Measurements from ENCODE around the gene SIN3A. TPM values are rescaled to one million over a fixed set of nuclear protein-coding genes. Genes with fewer than 3 reads are reported as not detected.

Gene SIN3A
- total RNA-seq, 2 experiments from 2014 or later, result 80.1 to 83.3 TPM

DNA sequence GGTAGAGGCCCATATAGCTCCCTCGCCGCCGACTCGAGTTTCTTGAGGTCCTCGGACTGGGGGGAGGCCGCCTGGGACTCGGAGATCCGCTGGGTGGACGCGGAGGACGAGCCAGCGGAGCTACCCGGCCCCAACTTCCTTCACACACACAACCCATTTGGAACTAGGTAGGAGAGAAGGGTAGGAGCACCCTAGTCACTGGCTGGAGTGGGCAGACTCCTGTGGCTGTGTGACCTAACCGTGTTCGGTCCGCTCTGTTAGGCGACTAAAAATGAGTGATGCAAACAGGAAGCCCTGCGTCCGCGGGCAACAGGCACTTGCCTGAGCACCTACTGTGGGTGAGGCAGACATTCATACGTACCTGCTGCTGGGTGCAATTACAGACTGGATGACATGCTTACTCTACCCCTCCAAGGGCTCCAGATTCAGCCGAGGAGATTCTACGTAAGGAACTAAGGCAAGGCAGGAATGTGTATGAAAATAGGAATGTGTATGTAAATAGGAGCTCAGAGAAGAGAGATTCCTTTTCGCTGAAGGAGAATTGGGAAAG lies 4.6 kb upstream of the SIN3A start:
- peak; percentile 80 for DNase-seq
- H3K27me3 Mint-ChIP-seq, result no peaks in the 10 kb centered on the region
- H3K4me3 Mint-ChIP-seq, result peak overlapping the region; percentile 87
- ChIA-PET CTCF (interaction anchor here (0.6 to 7.4 kb wide), 7 partner anchors 10 to 346 kb away, joined by 3 to 87 read pairs (median 7); partner anchors contain the start of genes IMP3, MAN2C1 and PTPN9), POLR2A (interaction anchor here (0.5 to 7.3 kb wide), 14 partner anchors 9 to 1552 kb away, joined by 3 to 86 read pairs (median 5); partner anchors contain the start of genes IMP3, MAN2C1, NEIL1 and SNUPN)
- H3K27ac Mint-ChIP-seq, result peak overlapping the region; percentile 94
- intact Hi-C loops (cut with micrococcal nuclease), result loop anchor here (2.0 kb wide), 2 partner anchors 123 to 915 kb away; partner anchors contain the start of genes ARID3B and PTPN9
- peaks cover 10% of the 10 kb centered on the region for H3K4me1 Mint-ChIP-seq (ENCODE audit: low read depth)
- H3K36me3 Mint-ChIP-seq, result no peaks in the 10 kb centered on the region
- no peaks in the 10 kb centered on the region for H3K9me3 Mint-ChIP-seq

DNA sequence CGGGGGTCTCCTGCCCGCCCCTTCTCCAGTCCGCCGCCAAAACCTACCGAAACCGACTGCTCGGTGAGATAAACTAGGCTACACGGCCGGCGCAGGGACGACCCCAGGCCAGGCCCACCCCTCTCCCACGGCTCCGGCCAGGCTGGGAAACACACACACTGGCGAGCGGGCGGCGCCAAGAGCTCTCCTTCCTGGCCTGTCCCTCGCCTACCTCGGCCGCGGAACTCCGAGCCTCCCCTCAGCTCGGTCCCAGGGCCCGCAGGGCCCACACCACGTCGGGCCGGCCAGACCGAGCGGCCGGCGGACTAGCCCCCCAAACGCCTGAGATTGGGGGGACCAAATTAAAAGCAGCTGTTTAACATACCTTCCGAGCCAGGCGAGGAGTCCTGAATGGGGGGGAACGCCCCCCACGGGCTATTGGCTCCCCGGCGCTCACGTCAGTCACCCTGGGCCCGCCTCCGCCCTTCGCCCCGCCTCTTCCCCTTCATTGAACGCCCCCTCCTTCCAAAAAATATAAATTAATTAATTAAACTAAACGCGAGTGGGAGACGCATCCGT lies 4.0 kb upstream of the SIN3A start:
- ChIA-PET POLR2A (interaction anchor here (0.6 to 7.3 kb wide), 17 partner anchors 9 to 432 kb away, joined by 3 to 86 read pairs (median 5); partner anchors contain the start of genes IMP3, MAN2C1, NEIL1 and PPCDC), CTCF (interaction anchor here (0.5 to 7.4 kb wide), 8 partner anchors 9 to 347 kb away, joined by 3 to 87 read pairs (median 6); partner anchors contain the start of genes IMP3, MAN2C1 and PTPN9)
- H3K9me3 Mint-ChIP-seq, result no peaks in the 10 kb centered on the region
- peak overlapping the region; percentile 87 for H3K4me3 Mint-ChIP-seq
- intact Hi-C loops (cut with micrococcal nuclease), result loop anchor here (2.0 kb wide), 2 partner anchors 123 to 915 kb away; partner anchors contain the start of genes ARID3B and PTPN9
- H3K27me3 Mint-ChIP-seq, result no peaks in the 10 kb centered on the region
- H3K27ac Mint-ChIP-seq, result peak overlapping the region; percentile 94
- DNase-seq, result peak; percentile 93
- H3K4me1 Mint-ChIP-seq (ENCODE audit: low read depth), result peaks cover 10% of the 10 kb centered on the region
- H3K36me3 Mint-ChIP-seq, result no peaks in the 10 kb centered on the region

DNA sequence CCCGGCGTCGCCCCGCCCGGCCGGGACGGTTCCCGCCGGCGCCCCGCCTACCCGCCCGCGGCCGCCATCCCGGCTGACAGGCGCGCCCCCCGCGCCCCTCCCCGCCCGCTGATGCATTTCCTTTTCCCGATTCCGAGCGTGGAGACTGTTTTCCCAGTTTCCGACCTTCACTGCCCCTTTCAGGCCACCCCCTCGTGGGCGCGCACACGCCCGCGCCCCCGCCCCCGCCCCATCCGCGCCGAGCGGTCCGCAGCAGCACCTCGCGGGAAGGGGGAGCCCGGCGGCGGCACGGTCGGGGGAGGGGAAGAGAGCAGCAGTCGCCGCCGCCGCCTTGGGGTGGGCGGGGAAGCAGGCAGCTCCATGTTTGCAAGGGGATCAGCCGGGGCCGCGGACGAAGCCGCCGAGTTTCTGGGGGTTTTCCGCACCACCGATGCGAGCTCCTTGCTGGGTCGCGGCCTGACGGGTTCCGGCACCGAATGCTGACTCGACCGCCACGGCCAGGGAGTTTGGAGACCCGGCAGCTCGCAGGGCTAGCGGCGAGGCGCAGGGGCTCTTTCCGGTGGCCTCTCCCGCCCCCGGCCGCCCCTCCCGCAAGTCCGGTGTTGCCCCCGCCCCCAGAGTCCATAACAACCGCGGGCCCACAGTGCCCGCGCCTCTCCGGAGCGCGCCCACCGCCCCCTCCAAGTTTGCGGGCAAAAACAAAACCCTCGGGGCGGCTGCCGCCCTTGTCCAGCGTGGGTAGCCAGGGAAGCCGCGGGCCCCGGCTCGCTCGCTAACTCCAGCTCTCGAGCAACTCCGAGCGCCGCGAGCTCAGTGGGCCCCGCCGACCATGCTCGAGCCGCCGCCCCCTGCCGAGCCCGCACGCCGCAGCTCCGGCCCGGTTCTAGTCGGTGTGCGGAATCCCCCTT lies 3.2 kb upstream of the SIN3A start:
- no peaks in the 10 kb centered on the region for H3K27me3 Mint-ChIP-seq
- H3K4me3 Mint-ChIP-seq, result peak overlapping the region; percentile 87
- intact Hi-C loops (cut with micrococcal nuclease), result loop anchor here (1.0 to 5.0 kb wide), 9 partner anchors 124 to 1543 kb away; partner anchors contain the start of genes ARID3B, C15orf39, IMP3 and PSTPIP1
- H3K27ac Mint-ChIP-seq, result peak overlapping the region; percentile 94
- no peaks in the 10 kb centered on the region for H3K36me3 Mint-ChIP-seq
- CTCF ChIA-PET, result interaction anchor here (0.5 to 7.4 kb wide), 10 partner anchors 9 to 348 kb away, joined by 3 to 87 read pairs (median 4); partner anchors contain the start of genes IMP3, MAN2C1 and PTPN9
- peak; percentile 87 for DNase-seq
- POLR2A ChIA-PET, result interaction anchor here (0.6 to 7.3 kb wide), 23 partner anchors 8 to 913 kb away, joined by 3 to 86 read pairs (median 4); partner anchors contain the start of genes ARID3B, IMP3, MAN2C1 and PPCDC
- H3K4me1 Mint-ChIP-seq (ENCODE audit: low read depth), result peaks cover 18% of the 10 kb centered on the region
- no peaks in the 10 kb centered on the region for H3K9me3 Mint-ChIP-seq

DNA sequence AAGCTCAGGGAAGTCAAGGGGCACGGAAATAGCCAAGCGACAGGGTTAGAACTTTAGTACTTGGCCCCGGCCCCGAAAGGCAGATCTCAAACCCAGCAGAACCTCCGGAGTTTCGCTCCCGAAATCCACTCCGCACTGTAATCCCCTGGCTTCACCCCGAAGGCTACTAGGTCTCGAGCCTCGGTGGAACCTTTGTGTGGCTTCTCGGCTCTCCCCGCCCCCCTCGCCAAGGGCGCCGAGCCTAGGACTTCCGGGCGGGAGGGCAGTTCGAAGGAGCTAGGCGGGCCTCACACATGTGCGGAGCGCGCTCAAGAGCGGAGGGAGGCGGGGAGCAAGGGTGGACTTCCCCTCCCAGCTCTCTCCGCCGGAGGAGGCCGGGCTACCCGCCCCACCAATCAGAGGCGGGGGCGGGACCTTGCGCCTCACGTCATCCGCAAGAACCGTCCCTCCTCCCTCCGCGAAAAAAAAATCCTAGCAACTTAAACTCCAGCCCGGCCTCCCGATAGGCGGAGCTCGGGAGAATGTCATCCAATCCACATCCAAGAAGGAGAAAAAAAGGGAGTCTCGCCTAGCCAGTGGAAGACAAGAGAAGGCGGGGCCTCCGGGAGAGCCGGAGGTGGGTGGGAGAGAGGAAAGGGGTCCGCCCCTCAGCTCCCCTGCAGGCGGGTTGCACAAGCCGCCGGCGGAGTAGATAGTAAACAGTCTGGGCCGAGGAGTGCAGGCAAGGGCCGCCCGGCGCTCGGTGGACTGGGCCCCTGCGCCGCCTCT lies 2.4 kb upstream of the SIN3A start:
- intact Hi-C loops (cut with micrococcal nuclease), result loop anchor here (1.0 to 5.0 kb wide), 10 partner anchors 125 to 1543 kb away; partner anchors contain the start of genes ARID3B, C15orf39, CSK and IMP3
- Mint-ChIP-seq H3K9me3 (no peaks in the 10 kb centered on the region), H3K4me1 (ENCODE audit: low read depth) (peaks cover 24% of the 10 kb centered on the region)

DNA sequence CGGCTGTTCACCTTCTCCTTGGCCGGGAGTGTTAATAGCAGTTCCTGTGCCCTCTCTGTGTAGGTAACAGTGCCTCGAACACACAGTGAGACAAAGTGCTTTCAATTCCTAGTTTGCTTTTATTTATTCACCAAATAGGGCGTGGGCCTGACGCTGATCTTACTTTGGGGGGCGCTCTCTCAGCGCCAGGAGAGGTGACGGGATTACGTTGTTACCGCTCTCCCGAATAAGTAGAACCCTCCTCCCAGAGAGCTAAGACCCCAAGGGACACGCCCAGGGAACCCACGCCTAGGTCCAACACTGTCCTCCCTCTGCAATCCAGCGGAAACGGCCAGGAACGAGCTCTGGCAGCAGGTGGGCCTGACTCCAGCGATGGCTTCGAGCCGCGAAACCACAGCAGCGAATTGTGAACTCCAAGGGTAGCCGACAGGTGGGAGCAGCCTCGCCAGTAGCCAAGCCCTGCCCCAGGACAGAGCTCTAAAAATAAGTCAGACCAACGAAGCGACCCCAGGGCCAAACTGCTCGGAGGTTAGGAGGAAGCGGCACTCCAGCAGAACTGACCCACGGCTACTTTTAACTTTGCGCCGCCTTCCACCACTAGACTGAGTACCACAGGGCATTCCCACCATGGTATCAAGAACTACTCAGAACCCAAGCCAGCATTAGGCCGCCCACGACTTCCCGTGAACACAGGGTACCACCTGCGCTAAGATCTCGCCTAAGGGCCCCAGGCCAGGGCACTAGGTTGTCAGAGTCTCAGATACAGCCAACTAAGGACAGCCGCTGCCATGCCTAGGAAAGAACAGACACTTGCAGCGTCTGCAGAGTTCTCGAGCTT lies 1.6 kb upstream of the SIN3A start:
- H3K36me3 Mint-ChIP-seq, result no peaks in the 10 kb centered on the region
- ChIA-PET CTCF (interaction anchor here (0.6 to 7.4 kb wide), 8 partner anchors 18 to 674 kb away, joined by 3 to 87 read pairs (median 6); partner anchors contain the start of genes IMP3 and MAN2C1), POLR2A (interaction anchor here (1.2 to 7.3 kb wide), 9 partner anchors 84 to 430 kb away, joined by 3 to 86 read pairs (median 17); partner anchors contain the start of genes IMP3, MAN2C1, PPCDC and PTPN9)
- DNase-seq, result peak; percentile 87
- H3K27ac Mint-ChIP-seq, result peak overlapping the region; percentile 99
- peaks cover 30% of the 10 kb centered on the region for H3K4me1 Mint-ChIP-seq (ENCODE audit: low read depth)
- intact Hi-C loops (cut with micrococcal nuclease), result loop anchor here (1.0 to 5.0 kb wide), 8 partner anchors 85 to 1544 kb away; partner anchors contain the start of genes C15orf39, CSK, MAN2C1 and PSTPIP1
- H3K4me3 Mint-ChIP-seq, result peak overlapping the region; percentile 97
- no peaks in the 10 kb centered on the region for H3K9me3 Mint-ChIP-seq
- H3K27me3 Mint-ChIP-seq, result no peaks in the 10 kb centered on the region

More for the DNA sequence above, 2.4 kb upstream of the SIN3A start:
- ChIA-PET POLR2A (interaction anchor here (0.6 to 7.3 kb wide), 16 partner anchors 8 to 913 kb away, joined by 3 to 86 read pairs (median 5); partner anchors contain the start of genes ARID3B, IMP3, MAN2C1 and PPCDC), CTCF (interaction anchor here (0.6 to 7.4 kb wide), 7 partner anchors 8 to 187 kb away, joined by 3 to 87 read pairs (median 4); partner anchors contain the start of genes IMP3, MAN2C1 and PTPN9)
- H3K4me3 Mint-ChIP-seq, result peak overlapping the region; percentile 97
- H3K36me3 Mint-ChIP-seq, result no peaks in the 10 kb centered on the region
- H3K27me3 Mint-ChIP-seq, result no peaks in the 10 kb centered on the region
- peak overlapping the region; percentile 99 for H3K27ac Mint-ChIP-seq
- peak; percentile 98 for DNase-seq

DNA sequence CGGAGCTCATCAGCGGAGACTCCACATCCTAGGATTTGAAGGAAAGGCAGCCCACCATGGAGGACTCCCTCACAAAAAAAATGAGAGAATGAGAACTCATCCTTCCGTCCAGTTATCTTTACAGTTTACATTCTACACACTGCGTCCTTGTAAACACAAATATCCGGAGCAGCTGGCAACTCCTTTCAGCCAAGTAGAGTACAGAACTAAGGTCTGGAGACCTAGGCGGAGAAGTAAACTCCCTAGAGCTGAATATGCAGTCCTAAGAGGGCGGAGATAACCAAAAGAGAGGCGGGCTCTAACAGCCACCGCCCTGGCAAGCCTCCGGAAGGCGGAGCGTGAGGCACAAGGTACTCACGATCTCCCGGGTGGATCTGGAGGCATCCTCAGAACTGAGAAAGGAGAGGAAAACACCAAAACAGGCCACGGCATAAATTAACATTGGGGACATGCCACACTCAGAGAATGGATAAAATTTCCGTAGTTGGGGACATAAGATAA lies 924 bp upstream of the SIN3A start:
- Mint-ChIP-seq H3K4me3 (peak overlapping the region; percentile 97), H3K27me3 (no peaks in the 10 kb centered on the region), H3K9me3 (no peaks in the 10 kb centered on the region), H3K36me3 (peaks cover 3% of the 10 kb centered on the region), H3K27ac (peak overlapping the region; percentile 99), H3K4me1 (ENCODE audit: low read depth) (peaks cover 36% of the 10 kb centered on the region)
- intact Hi-C loops (cut with micrococcal nuclease), result loop anchor here (1.0 to 5.0 kb wide), 8 partner anchors 84 to 1545 kb away; partner anchors contain the start of genes C15orf39, CSK, MAN2C1 and PSTPIP1
- CTCF ChIA-PET, result interaction anchor here (0.8 to 7.4 kb wide), 9 partner anchors 41 to 673 kb away, joined by 3 to 87 read pairs (median 3); partner anchors contain the start of genes IMP3, MAN2C1 and PTPN9
- peak; percentile 90 for DNase-seq
- POLR2A ChIA-PET, result interaction anchor here (0.9 to 7.3 kb wide), 6 partner anchors 40 to 188 kb away, joined by 3 to 86 read pairs (median 12); partner anchors contain the start of genes IMP3, MAN2C1, PTPN9 and SNUPN

DNA sequence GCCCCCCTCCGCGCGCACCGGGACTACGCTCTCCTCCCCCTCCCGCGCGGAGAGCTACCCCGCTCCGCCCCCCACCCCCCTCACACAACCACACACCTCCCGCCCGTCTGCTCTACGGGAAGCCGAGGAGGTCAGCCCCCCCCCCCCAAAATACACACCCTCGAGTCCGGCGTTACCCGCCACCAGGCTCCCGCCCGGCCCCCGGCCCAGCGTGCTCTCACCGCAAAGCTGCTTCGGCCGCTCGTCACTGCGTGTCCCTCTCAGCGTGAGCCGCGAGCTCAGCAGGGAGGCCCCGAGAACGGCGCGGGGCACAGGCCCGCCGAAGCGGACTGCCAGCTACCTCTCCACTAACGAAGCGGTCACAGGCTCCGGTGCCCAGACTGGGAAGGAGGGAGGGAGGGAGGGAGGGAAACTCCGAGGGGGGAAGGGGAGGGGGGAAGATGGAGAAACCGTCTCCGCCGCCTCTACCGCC lies 252 bp downstream of the SIN3A start:
- POLR2A ChIA-PET, result interaction anchor here (1.0 to 7.3 kb wide), 5 partner anchors 83 to 910 kb away, joined by 3 to 86 read pairs (median 20); partner anchors contain the start of genes ARID3B, IMP3, MAN2C1 and SNUPN
- CTCF ChIA-PET, result interaction anchor here (1.2 to 7.4 kb wide), 5 partner anchors 39 to 189 kb away, joined by 3 to 87 read pairs (median 7); partner anchors contain the start of genes IMP3, MAN2C1 and PTPN9
- DNase-seq, result no peak
- H3K4me1 Mint-ChIP-seq (ENCODE audit: low read depth), result peaks cover 40% of the 10 kb centered on the region
- H3K27me3 Mint-ChIP-seq, result no peaks in the 10 kb centered on the region
- peak overlapping the region; percentile 99 for H3K27ac Mint-ChIP-seq
- peaks cover 4% of the 10 kb centered on the region for H3K36me3 Mint-ChIP-seq
- no peaks in the 10 kb centered on the region for H3K9me3 Mint-ChIP-seq
- intact Hi-C loops (cut with micrococcal nuclease), result loop anchor here (2.0 to 5.0 kb wide), 8 partner anchors 44 to 1546 kb away; partner anchors contain the start of genes C15orf39, CLK3, PSTPIP1 and RPP25
- peak overlapping the region; percentile 97 for H3K4me3 Mint-ChIP-seq

DNA sequence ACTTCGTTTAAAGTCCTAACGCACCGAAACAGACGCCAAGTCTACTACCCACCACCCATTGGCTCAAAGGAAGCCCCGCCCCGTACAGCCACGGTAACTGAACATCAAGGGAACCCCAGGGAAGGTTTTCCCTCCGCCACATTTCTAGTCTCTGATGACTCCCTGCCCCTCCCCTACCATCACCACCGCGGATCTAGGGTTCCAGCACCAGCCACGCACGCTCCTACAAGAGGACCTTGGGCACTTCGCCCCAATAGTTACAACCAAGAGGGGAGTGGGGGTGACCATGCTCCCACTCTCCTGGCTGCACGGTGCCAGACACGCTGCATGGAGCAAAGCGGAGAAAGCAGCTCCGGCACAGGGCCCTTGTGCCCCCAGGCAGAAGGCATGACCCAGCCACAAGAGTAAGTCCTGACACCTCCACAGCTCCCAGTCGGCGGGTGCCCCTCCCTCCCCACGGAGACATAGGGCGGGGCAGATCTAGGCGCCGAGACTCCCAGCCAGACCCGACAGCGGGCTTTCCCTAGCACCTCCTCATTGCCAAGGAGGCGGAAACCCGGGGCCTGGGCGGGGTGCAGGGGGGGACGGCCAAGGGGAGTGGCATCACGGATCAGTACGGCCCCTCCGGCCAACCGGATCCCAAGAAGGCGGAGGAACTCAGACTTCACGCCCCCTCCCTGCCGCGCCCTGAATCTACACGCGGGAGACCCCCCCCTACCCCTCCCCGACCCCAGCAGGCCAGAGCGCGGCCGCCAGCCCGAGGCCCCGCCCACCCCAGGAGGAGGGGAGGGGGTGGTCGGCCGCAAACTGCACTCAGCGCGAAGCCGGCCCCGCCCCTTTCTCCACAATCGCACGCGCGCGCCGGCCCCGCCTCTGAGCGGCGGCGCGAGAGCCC lies 936 bp downstream of the SIN3A start:
- peaks cover 44% of the 10 kb centered on the region for H3K4me1 Mint-ChIP-seq (ENCODE audit: low read depth)
- no peaks in the 10 kb centered on the region for H3K9me3 Mint-ChIP-seq
- ChIA-PET CTCF (interaction anchor here (1.2 to 7.4 kb wide), 3 partner anchors 39 to 190 kb away, joined by 3 to 87 read pairs (median 14); partner anchors contain the start of genes IMP3 and MAN2C1), POLR2A (interaction anchor here (1.0 to 7.3 kb wide), 4 partner anchors 82 to 909 kb away, joined by 3 to 86 read pairs (median 12); partner anchors contain the start of genes ARID3B, IMP3 and MAN2C1)
- intact Hi-C loops (cut with micrococcal nuclease), result loop anchor here (2.0 to 5.0 kb wide), 8 partner anchors 44 to 1547 kb away; partner anchors contain the start of genes C15orf39, CLK3, PSTPIP1 and RPP25
- peak overlapping the region; percentile 89 for H3K27ac Mint-ChIP-seq
- H3K27me3 Mint-ChIP-seq, result no peaks in the 10 kb centered on the region
- peak overlapping the region; percentile 97 for H3K4me3 Mint-ChIP-seq
- H3K36me3 Mint-ChIP-seq, result peaks cover 7% of the 10 kb centered on the region
- peak; percentile 98 for DNase-seq
